ENCODE data around the gene UBALD2.
"Not testable (repeated sequence)": the region's sequence is repeated elsewhere in the genome, so short reads cannot be mapped to it uniquely, and the experiment has no call there.

The UBALD2 gene

DNA sequence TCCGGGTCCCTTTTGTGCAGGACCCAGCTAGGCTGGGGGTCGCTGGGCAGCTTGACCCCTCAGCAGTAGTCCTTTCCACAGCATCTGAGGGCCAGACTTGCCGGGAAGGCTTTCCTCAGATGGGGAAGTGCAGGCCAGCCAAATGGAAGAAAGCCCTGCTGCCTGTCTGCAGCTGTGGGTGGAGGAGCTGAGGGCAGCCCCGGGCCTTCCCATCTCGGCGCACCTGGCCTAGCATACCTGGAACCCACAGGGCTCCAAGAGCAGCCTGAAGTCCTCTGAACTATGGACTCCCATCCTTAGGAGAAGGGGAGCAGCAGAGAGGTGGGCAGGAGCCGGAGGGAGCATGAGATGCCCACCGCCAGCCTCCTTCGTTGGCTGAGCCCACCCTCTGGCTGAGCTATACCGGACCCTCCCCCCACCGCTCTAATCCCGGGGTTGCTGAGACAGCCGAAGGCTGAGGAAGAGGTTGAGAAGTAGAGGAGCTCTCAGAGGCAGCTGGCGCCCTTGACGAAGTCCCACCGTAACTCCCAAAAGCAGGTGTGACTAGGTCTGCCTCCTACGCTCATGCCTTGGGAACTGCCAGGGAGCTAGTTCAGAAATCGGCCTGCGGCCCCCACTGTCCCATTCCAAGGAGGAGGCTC, 13.2 kb downstream of the UBALD2 start:
- DNase-seq = no peak

DNA sequence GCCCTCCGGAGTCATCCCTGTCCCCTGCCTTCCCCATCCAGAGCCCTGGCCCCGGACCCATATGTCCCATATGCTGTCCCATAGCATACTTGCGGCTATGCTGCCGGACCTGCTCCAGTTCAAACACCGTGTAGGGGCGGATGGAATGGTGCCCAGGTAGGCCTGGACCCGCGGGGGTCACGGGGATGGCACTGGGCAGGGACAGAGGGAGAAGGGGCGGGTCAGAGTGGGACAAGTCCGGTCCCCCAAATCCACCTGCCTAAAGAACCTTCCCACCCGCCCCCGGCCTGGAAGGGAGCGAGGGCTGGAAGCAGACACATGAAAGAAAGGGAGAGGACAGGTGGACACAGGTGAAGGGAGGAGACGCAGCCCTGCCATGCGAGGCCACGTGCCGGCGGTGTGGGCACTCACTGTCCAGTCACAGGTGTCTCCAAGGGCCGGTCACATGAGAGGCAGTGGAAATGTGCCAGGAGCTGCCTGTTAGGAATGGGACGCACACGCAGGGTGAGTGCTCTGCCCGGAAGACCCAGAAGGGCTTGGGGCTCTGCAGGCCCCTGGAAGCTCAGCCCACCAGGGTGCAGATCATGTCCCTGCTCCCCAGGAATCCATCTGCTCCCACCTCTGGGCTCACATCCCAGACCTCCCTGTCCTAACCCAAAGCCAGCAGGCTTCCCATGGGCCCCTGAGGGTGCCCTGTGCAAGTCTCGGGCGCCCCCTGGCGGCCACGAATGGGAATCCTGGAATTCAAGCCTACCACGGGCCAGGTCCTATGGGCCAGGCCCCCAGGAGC, 14.0 kb downstream of the UBALD2 start:
- peak; percentile 85 for DNase-seq

DNA sequence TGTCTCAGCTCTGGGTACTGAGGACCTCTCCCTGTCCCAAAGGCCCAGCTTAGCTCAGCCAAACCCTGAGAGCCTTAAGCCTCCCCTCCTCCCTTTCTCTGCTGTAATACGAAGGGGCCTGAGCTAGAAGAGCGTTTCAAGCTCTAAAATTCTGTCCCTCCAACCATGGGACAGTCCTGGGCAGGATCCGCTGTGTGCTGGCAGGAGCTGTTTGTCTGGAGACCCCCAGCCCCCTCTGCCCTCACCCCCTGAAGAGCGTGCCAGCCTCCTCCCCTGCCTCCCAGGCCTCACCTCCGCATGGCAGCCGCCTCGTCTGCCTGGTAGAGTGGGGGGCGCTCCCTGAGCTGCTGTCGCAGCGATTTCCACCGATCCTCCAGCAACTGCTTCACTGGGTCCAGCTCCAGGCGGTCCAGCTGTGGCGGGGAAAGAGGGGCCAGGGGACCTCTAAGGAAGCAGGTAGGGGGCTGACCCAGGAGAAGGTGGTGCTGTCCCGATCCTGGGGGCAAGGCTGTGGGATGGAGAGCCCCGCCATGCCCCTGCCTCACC, 14.7 kb downstream of the UBALD2 start:
- DNase-seq = no peak

DNA sequence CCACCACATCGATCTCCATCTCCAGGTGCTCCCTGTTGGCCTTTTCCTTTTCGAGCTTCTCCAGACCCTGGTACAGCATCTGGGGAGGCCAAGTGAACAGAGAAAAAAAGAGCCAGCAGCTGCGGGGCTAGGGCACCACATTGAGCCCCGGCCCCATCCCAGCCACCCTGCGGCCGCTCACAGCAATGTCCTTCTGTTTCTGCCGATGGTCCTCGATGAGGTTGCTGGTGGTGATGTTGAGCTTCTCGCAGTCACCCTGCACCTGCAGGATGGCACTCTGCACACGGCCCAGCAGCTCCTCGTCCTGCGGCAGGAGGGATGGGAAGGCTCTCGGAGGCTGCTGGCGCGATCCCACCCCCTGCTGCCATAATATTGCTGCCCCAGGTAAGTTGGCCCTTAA, 15.5 kb downstream of the UBALD2 start:
- no peak for DNase-seq

DNA sequence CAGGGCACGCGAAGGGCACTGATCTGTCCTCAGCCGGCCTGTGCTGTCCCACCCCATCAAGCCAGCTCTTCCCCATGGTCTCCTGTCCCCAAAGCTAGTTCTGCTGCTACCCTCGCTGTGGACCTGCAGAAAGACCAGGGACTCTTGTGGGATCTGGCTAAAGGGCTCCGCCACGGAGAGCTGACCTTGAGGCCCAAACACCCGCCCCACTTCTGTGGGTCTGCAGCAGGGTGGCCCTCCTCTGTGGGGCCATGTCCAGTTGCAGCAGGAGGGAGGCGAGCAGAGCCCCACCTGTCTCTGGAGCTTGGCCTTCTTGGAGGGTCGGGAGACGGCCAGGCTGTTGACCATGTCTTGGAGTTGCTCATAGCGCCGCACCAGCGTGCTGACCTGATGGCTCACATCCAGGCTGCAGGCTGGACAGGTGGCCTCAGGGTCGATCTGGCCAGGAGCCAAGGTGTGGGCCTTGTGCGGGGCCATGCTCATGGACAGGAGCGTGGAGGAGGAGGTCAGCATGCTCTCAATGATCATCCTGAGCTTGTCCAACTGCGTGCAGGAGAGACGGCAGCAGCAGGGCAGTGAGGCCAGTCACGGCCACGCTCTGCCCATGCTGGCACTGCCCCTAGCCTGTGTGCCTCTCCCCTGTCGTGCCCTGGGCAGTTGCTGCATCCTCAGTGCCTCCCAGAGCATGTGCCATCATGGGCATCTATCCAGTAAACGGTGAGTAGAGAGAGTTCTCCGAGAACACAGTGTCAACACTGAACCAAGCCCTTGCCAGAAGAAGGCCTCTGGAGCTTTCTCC, 16.6 kb downstream of the UBALD2 start:
- DNase-seq = no peak

DNA sequence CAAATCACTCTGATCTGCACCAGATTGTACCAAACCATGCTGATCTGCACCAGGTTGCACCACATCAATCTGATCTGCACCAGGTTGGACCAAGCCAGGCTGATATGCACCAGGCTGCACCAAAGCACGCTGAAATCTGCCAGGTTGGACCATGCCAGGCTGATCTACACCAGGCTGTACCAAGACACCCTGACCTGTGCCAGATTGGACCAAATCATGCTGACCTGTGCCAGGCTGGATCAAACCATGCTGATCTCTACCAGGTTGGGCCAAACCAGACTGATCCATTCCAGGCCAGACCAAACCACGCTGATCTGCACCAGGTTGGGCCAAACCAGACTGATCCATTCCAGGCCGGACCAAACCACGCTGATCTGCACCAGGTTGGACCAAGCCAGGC, 27.4 kb downstream of the UBALD2 start:
- no peak for DNase-seq

DNA sequence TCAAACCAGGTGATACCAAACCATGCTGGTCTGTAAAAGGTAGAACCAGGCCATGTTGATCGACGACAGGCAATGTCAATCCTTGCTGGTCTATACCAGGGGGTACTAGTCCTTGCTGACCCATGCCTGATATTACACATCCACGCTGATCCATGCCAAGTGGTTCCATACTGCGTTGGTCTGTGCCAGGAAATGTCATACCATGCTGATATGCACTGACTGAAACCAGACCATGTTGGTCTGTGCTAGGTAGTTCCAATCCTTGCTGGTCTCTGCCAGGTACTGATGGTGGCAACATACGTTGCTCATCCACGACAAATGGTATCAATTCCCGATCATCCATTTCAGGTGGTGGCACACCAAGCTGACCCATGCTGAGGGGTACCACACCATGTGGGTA, 28.0 kb downstream of the UBALD2 start:
- DNase-seq = no peak

DNA sequence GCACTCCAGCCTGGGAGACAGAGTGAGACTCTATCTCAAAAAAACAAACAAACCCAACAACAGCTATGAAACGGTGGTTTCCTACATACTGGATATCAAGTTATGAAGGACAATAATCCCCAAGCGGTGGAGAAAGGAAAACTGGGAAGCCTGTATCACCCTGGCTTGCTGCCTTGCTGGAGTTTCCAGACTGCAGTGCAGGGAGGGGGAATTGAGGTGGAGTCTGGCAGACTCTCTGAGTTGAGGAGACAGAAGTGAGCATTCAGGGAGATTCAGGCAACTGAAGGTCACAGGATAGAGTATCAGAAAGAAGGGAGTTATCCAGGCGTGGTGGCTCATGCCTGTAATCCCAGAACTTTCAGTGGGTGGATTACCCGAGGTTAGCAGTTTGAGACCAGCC, 31.0 kb downstream of the UBALD2 start:
- DNase-seq = no peak

DNA sequence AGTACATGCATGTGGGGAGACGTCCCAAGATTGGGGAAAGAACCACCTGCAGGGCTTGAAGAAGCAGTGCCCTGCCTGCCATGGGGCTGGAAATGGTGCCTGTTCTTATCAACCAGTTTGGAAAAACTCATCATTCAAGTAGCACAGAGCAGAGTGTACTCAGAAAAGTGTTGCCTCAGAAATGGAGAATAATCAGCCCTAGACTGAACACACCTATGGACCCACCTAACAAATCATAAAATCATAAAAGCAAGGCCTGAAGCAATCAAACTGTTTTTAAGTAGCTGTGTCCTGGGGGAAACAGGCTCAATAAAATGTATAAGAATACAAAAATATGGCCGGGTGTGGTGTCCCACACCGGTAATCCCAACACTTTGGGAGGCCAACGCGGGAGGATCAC, 31.7 kb downstream of the UBALD2 start:
- DNase-seq = no peak

DNA sequence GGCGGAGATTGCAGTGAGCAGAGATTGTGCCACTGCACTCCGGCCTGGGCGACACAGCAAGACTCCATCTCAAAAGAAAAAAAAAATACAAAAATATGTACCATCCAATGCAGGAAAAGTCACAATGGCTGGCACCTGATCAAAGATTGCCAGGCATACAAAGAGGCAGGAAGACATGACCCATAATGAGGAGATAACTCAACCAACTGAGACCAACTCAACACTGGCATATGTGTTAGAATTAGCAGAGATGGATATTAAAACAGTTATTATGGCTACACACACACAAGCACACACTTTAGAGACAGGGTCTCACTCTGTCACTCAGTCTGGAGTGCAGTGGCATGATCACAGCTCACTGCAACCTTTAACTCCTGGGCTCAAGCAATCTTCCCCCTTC, 32.3 kb downstream of the UBALD2 start:
- no peak for DNase-seq

DNA sequence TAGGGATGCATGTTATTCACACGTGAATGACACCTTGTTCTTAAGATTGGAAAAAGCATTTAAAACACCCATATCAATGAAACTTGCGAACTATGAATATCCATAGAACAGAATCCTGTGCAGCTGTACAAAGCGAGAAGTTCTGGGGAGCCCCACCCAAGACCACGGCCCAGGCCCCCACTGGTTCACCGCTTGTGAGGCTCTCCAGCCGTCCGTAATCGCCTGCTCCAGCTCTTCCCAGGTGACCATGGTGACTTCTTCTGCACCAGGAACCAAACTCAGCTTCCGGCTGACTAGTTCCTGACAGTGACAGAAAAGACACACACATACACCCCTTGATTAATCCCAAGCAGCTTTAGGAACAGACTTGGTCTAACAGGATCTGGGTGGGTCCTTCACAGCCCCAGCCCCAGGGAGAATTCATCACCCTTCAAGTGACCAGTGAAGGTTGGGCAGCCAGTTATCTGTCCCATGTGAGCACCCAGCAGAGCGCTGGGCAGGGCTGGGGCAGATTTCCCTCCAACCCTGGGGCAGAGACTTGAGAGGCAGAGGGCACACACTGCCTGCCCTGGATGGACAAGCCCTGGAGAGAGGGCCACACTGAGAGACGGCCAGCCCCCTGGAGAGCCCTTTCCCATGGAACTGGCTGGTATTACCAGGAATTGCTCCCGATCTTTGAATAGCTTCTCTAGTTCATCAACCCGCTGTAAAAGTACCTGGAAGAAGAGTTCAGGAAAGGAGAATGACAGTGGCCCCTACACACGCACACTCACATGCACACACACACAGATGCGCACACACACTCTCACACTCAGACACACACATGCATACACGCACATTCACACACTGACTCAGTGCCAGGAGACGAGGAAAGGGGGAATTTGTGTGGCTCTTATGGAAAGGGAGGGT, 39.3 kb downstream of the UBALD2 start:
- DNase-seq = no peak

DNA sequence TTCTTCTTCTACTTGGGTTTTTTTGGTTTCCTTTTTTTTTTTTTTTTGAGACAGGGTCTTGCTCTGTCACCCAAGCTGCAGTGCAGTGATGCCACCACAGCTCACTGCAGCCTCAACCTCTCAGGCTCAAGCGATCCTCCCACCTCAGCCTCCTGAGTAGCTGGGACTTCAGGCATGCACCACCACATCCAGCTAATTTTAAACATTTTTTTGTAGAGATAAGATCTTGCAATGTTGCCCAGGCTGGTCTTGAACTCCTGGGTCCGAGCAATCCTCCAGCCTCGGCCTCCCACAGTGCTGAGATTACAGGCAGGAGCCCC, 39.9 kb downstream of the UBALD2 start:
- not testable (repeated sequence) for DNase-seq

DNA sequence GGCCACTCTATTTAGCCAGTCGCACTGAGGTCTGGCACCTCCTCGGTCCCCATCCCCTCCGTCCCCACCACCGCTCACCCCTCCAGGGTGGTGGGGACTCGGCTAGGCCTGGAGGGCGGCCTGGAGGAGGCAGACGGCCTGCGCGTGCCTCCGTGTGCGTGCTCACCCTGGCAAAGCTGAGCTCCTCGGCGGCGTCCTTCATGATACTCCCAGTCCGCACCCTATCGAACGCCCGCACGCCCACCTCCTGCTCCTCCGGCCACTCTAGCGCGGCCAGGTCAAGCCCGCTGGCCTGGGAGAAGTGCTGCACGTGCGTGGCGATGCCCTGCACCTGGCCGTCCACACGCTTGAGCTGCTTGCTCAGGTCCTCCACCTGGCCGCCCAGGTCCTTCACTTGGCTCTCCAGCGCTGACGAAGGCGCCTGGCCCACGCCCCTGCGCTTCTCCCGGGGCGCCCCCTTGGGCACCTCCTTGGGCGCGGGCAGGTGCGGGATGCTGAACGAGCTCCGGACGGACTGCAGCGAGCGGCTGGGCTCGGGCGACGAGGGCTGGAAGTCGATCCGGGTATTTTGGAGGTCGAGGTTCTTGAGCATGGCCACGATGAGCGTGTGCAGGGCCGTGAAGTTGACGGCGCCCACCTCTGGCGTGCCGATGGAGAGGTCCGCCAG, 42.3 kb downstream of the UBALD2 start:
- no peak for DNase-seq

DNA sequence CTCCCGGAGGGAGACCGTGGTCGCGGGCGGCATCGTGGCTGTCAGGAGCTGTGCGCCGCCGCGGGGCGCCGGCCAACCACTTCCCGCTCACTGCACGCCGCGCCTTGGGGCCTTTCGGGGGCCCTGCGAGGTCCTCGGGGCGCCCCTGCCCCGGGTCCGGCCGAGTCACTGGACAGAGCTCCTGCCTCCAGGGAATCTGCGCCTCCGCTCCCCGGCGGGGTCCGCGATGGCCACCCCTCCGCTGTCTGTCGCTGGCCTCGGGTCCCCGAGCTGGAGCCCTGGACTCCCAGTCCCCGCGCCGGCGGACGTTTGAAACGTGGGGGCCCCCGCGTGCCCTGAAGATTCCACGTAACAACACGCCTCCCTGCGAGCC, 42.8 kb downstream of the UBALD2 start, which contains the start of gene QRICH2:
TSS of gene QRICH2 (minus strand) at position 311 of the 373 bp plus-strand sequence. CDS start at position 33, 278 bp downstream.
- no peak for DNase-seq

DNA sequence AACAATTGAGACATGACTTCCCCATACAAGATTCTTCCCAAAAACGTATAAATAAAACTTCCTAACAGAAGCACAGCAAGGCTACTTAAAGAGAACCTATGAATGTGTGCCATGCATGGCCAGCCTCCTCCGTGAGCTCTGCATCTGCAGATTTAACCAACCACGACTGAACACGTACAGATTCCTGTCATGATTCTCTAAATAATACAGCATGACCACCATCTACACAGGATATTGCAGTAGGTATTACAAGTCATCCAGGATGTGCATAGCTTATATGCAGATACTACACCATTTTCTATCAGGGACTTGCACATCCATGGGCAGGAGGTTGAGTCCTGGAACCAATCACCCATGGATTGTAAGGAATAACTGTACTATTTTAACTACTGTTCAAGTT, 44.3 kb downstream of the UBALD2 start:
- no peak for DNase-seq

DNA sequence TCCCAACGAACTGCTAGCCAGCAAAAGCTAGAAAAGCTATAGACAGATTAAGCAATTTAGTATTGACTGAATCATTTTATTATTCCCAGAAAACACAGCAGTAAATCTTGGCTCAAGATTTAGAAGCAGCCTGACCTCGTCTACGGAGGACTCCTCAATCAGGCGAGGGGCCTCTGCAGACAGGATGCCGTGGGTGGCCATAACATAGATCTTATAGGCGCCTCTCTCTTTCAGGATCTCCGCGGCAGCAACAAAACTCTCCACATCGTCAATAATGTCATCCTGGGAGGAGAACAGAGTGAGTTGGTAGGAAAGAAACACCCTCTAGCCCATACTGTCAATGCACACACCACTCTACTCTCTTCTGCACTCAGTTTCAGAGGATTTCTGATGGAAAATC, 47.6 kb downstream of the UBALD2 start:
- DNase-seq = no peak

DNA sequence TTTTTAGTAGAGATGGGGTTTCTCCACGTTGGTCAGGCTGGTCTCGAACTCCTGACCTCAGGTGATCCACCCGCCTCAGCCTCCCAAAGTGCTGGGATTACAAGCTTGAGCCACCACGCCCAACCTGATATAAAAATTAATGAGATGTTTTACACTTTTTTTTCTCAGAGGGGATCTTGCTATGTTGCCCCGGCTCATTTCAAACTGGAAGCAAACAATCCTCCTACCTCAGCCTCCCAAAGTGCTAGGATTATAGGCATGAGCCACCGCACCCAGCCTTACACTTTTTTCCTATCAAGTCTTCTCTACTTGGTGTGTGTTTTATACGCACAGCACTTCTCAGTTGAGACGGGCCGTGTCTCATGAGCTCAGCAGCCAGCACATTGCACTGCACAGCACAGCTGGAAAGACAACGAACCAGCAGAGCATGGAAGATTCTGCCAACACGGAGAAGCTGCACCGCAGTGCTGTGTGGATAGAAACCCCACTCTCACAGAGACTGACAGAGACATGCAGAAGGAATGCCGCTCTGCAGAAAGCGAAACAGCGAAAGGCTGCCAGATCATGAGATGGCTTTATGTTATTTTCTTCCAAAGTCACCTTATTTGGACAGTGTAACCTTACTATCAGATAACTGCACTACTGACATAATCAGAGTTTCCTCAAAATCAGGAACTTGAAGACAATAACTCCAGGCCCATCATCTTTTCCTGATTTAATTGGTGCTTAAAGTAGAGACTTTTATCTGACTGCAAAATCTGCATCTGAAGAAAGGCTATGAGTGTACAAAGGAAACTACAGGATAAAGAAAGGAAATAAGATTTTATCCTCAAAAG, 49.5 kb downstream of the UBALD2 start:
- DNase-seq = no peak

DNA sequence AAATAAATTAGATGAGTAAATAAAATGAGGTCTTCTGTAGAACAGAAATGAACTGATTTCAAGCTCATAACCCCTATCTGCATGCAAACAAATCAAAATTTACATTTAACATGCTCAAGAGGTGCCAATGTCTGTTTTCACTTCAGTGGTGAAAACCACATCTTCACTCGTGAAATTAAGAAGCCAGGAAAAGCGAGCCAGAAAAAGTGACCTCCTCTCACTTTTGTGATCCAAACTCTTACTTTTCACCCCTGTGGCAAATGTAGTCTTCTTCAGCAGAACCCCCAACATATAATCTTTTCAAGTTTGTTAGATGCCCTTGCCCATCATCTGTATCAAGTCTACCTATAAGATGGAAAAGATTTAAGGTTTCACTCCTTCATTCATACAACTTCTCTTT, 52.4 kb downstream of the UBALD2 start:
- DNase-seq = no peak

DNA sequence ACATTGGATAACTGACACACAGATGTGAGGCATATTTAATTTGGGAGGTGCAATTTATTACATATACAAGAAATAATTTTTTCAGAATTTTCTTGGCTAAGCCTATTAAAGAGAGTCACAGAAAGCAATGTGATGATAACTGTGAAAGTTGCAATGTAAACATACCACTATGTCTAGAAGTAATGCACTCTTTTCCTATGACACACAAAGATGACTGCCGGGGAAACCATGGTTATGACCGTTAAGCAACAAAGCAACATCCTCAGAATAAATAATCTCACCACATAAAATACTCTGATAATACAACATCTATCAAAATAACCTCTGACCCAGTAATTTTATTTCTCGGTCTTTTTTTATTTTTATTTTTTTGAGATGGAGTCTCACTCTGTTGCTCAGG, 53.4 kb downstream of the UBALD2 start:
- DNase-seq = no peak
